Subcutaneous abdominal adipose tissue (tissue), 5 donors: ENCODE data around the gene DLK1.

Source experiments
- H3K27ac ChIP-seq: one replicate; pipeline ENCODE4 v1.7.0; 2013; ENCODE audit warnings: low read depth, mild to moderate bottlenecking, inconsistent platforms, low read length, moderate library complexity
- H3K27me3 ChIP-seq, 5 donors: one replicate each; pipeline ENCODE4 v1.7.0; 2013; ENCODE audit warnings: low read length in 5 of 5, inconsistent platforms in 1 of 5; ENCODE audit not compliant: control insufficient read depth in 5 of 5, insufficient read depth in 4 of 5
- H3K36me3 ChIP-seq, 5 donors: one replicate each; pipeline ENCODE4 v1.7.0; 2013; ENCODE audit warnings: low read length in 5 of 5; ENCODE audit not compliant: control insufficient read depth in 5 of 5, insufficient read depth in 5 of 5
- H3K4me1 ChIP-seq, 5 donors: one replicate each; pipeline ENCODE4 v1.7.0; 2013; ENCODE audit warnings: low read length in 5 of 5, mild to moderate bottlenecking in 3 of 5, moderate library complexity in 1 of 5; ENCODE audit not compliant: control insufficient read depth in 5 of 5, insufficient read depth in 5 of 5
- H3K4me3 ChIP-seq, 5 donors: one replicate each; pipeline ENCODE4 v1.7.0; 2013; ENCODE audit warnings: low read length in 5 of 5, low read depth in 1 of 5
- H3K9ac ChIP-seq, 5 donors: one replicate each; pipeline ENCODE4 v1.7.0; 2013; ENCODE audit warnings: low read length in 5 of 5, mild to moderate bottlenecking in 4 of 5, moderate library complexity in 3 of 5
- H3K9me3 ChIP-seq, 5 donors: one replicate each; pipeline ENCODE4 v1.7.0; 2013; ENCODE audit warnings: low read length in 5 of 5; ENCODE audit not compliant: control insufficient read depth in 5 of 5
- donor health status: healthy.
- donor health status: healthy.
- donor health status: healthy.
- donor health status: healthy.
- donor health status: healthy.

Gene DLK1

GRCh38 chr14:100767003-100767787 lies 40.5 kb downstream of the DLK1 start:
- Histone ChIP-seq H3K9me3 (peaks cover 0 to 14% (median 9%) of the 10 kb centered on the region in 5 donors), H3K4me1 (no peaks in the 10 kb centered on the region), H3K36me3 (no peaks in the 10 kb centered on the region), H3K27ac (no peak overlapping the region), H3K27me3 (peaks cover 3 to 24% (median 5%) of the 10 kb centered on the region in 5 donors), H3K4me3 (no peak overlapping the region), H3K9ac (no peak overlapping the region)

GRCh38 chr14:100767788-100768536 lies 41.3 kb downstream of the DLK1 start:
- Histone ChIP-seq H3K27ac (no peak overlapping the region), H3K4me1 (no peaks in the 10 kb centered on the region), H3K9ac (no peak overlapping the region), H3K36me3 (no peaks in the 10 kb centered on the region), H3K4me3 (no peak overlapping the region), H3K9me3 (peaks cover 0 to 14% (median 9%) of the 10 kb centered on the region in 5 donors), H3K27me3 (peaks cover 5 to 27% (median 5%) of the 10 kb centered on the region in 5 donors)

GRCh38 chr14:100769035-100769939 lies 42.6 kb downstream of the DLK1 start:
- Histone ChIP-seq H3K4me1 (no peaks in the 10 kb centered on the region), H3K27me3 (peaks cover 5 to 24% (median 7%) of the 10 kb centered on the region in 5 donors), H3K36me3 (no peaks in the 10 kb centered on the region), H3K9ac (no peak overlapping the region), H3K4me3 (no peak overlapping the region), H3K27ac (no peak overlapping the region), H3K9me3 (peaks cover 0 to 14% (median 9%) of the 10 kb centered on the region in 5 donors)

DNA sequence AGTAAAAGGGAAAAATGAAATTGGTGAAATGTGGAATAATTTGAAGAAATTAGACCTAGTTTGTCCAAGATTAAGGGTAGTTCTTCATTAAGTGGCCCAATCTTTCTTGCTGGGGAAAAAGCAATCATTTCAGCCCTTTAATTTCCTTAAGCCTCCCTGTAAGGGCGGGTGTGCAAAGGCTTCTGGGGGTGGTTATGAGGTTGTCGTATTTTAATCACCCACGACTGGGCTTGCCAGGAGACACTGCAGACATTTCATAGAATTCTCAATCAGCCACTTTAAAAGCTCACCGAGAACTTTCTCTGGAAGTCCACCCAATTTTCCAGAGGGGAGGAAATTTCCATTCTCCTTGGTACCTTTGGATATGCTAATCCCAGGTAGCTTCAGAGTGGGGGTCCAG lies 43.4 kb downstream of the DLK1 start:
- Histone ChIP-seq H3K27me3 (peaks cover 5 to 24% (median 7%) of the 10 kb centered on the region in 5 donors), H3K4me1 (no peaks in the 10 kb centered on the region), H3K27ac (no peak overlapping the region), H3K4me3 (no peak overlapping the region), H3K36me3 (no peaks in the 10 kb centered on the region), H3K9me3 (peaks cover 0 to 14% (median 9%) of the 10 kb centered on the region in 5 donors), H3K9ac (no peak overlapping the region)

GRCh38 chr14:100770605-100771120 lies 44.0 kb downstream of the DLK1 start:
- Histone ChIP-seq H3K9me3 (peaks cover 0 to 14% (median 9%) of the 10 kb centered on the region in 5 donors), H3K4me1 (no peaks in the 10 kb centered on the region), H3K27ac (no peak overlapping the region), H3K9ac (no peak overlapping the region), H3K27me3 (peaks cover 5 to 21% (median 5%) of the 10 kb centered on the region in 5 donors), H3K4me3 (no peak overlapping the region), H3K36me3 (no peaks in the 10 kb centered on the region)

DNA sequence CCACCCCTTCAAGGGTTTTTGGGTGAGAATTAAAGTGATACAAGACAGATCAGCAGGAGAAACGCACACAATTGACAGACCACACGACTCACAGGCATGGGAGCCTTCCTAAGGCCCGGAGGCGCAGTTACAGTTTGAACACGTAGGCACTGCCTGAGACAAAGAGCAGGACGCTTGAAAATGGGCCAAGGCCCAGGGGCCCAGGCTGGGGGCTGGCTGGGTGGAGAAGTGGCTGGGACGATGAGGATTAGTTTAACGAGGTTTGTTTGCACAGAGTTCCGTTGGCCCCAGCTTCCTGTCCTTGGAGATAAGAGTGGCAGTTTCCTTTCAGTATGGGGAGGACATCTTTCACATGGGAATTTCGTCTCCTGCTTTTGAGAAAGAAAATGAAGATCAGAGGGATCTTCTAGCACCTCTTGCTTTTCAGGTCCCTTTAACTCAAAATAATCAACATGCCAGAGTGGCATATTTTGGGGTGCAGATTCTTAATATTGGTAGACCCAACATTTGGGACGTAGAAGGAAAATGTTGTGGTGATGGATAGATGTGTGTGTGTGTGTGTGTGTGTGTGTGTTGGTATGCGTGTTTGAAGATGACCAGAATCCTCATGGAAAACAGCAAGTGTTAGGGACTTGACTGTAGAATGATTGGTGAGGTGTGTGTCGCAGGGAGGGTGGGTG lies 44.6 kb downstream of the DLK1 start:
- Histone ChIP-seq H3K27me3 (peaks cover 1 to 25% (median 5%) of the 10 kb centered on the region in 5 donors), H3K9ac (no peak overlapping the region), H3K4me3 (no peak overlapping the region), H3K36me3 (no peaks in the 10 kb centered on the region), H3K4me1 (no peaks in the 10 kb centered on the region), H3K27ac (no peak overlapping the region), H3K9me3 (peaks cover 0 to 14% (median 9%) of the 10 kb centered on the region in 5 donors)

DNA sequence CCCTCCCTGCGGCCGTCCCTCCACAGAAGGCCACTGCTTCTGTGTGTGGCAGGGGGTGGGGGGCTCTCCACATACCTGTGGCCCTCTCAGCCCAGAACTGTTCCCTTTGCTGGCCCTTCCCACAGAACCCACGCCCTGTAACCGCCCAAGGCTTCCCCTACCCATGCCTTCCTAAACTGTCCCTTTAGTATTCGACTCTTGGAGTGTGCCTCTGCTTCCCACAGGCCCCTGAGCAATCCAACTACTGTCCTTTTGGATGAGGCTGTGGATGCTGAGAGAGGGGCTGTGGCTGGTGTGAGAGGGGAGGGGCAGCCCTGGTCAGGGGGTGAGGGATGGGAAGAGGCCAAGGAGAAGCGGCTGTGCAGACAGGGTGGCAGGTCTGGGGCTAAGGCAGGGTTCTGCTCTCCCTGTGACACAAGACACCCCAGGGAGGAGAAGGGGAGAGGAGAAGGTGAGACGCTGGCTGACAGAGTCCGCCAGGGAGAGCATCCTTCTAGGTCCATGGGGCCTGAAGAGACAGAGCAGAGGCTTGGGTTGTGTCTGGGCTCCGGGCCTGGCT lies 46.0 kb downstream of the DLK1 start:
- no peaks in the 10 kb centered on the region for H3K36me3 ChIP-seq
- H3K27me3 ChIP-seq = peaks cover 0 to 26% (median 5%) of the 10 kb centered on the region in 5 donors
- H3K4me3 ChIP-seq = no peak overlapping the region
- no peaks in the 10 kb centered on the region for H3K4me1 ChIP-seq
- H3K9ac ChIP-seq = no peak overlapping the region
- peaks cover 0 to 14% (median 9%) of the 10 kb centered on the region in 5 donors for H3K9me3 ChIP-seq
- H3K27ac ChIP-seq = no peak overlapping the region

GRCh38 chr14:100773331-100774163 lies 46.9 kb downstream of the DLK1 start:
- H3K4me1 ChIP-seq = no peaks in the 10 kb centered on the region
- H3K9me3 ChIP-seq = peaks cover 0 to 14% (median 9%) of the 10 kb centered on the region in 5 donors
- no peaks in the 10 kb centered on the region for H3K36me3 ChIP-seq
- peaks cover 0 to 23% (median 5%) of the 10 kb centered on the region in 5 donors for H3K27me3 ChIP-seq
- no peak overlapping the region for H3K4me3 ChIP-seq
- no peak overlapping the region for H3K27ac ChIP-seq
- no peak overlapping the region for H3K9ac ChIP-seq
